Measurements from ENCODE around the gene DOC2B.
"Not testable (repeated sequence)": the region's sequence is repeated elsewhere in the genome, so short reads cannot be mapped to it uniquely, and the experiment has no call there.

DOC2B gene

DNA sequence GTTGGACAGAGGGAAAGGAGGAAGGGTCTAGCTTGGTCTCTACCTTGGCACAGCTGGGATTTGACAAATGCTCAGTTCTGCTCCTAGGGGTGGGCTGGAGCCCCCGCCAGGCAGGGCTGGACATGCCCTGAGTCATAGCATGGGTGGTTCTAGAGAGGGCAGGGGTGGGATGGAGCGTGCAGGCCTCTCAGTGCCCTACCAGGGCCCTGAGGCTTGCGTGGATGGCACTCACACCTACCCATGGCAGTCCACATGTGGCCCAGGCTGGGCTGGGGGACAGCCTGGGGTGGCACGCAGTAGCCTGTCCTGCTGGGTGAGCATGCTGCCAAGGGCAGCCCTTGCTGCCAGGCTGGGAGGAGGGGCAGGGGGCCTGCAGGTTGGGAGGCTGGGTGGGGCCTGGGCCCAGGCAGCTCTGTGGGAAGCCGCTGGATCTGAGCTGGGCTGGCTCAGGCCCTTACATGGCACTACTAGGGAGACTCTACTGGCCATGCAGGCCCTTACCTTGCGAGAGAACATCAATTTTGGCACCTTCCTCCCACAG lies 11.2 kb downstream of the DOC2B start:
- Histone ChIP-seq H3K4me1 (ENCODE audit: control insufficient read depth, insufficient read depth, low read length) (no peaks in the 10 kb centered on the region), H3K27ac (ENCODE audit: extremely low read depth, low read depth, low read length) (no peak overlapping the region), H3K36me3 (ENCODE audit: control insufficient read depth in 2 of 2, insufficient read depth in 1 of 2, low read length in 2 of 2) (no peaks in the 10 kb centered on the region), H3K9me3 (ENCODE audit: control insufficient read depth, insufficient read depth, low read depth, low read length) (no peaks in the 10 kb centered on the region), H3K4me3 (ENCODE audit: low read depth, low read length) (no peak overlapping the region)
- POLR2A ChIA-PET = no interaction called here
- CTCF ChIA-PET = interaction anchor here (0.5 kb wide), 1 partner anchor 36 kb away, joined by 3 read pairs; no protein-coding TSS in a partner anchor
- no peak for TF ChIP-seq FEZF1 (tag by site-specific recombination; IDR thresholded peaks at IDR 0.05)
- TF ChIP-seq ZIC2 (tag by site-specific recombination; IDR thresholded peaks at IDR 0.05) = peak; percentile 73
- TF ChIP-seq ZNF843 (tag by site-specific recombination; IDR thresholded peaks at IDR 0.05) = no peak
- no peak for TF ChIP-seq ZNF837 (tag by site-specific recombination; IDR thresholded peaks at IDR 0.05)

DNA sequence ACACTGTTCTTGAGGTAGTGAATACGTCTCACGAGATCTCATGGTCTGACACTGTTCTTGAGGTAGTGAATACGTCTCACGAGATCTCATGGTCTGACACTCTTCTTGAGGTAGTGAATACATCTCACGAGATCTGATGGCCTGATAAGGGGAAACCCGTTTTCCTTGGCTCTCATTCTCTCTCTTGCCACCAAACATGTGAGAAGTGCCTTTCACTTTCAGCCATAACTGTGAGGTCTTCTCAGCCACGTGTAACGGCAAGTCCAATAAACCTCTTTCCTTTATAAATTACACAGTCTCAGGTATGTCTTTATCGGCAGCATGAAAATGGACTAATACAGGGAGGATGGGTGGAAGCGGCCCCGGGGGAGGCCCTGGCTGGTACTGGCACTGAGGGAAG lies 12.8 kb downstream of the DOC2B start:
- H3K36me3 ChIP-seq (ENCODE audit: control insufficient read depth in 2 of 2, insufficient read depth in 1 of 2, low read length in 2 of 2); POLR2A ChIA-PET; H3K27ac ChIP-seq (ENCODE audit: extremely low read depth, low read depth, low read length); H3K9me3 ChIP-seq (ENCODE audit: control insufficient read depth, insufficient read depth, low read depth, low read length); H3K4me3 ChIP-seq (ENCODE audit: low read depth, low read length); H3K4me1 ChIP-seq (ENCODE audit: control insufficient read depth, insufficient read depth, low read length): not testable (repeated sequence)
- CTCF ChIA-PET = interaction anchor here (0.6 kb wide), 1 partner anchor 38 kb away, joined by 3 read pairs; no protein-coding TSS in a partner anchor

- POLR2A ChIA-PET = interaction anchor here (0.9 kb wide), 1 partner anchor 9 kb away, joined by 3 read pairs; no protein-coding TSS in a partner anchor
- H3K27ac ChIP-seq (ENCODE audit: extremely low read depth, low read depth, low read length) = no peak overlapping the region
- CTCF ChIA-PET = interaction anchor here (1.3 to 1.9 kb wide), 5 partner anchors 147 to 815 kb away, joined by 3 to 6 read pairs (median 5); no protein-coding TSS in a partner anchor
- H3K4me1 ChIP-seq (ENCODE audit: control insufficient read depth, insufficient read depth, low read length) = no peaks in the 10 kb centered on the region
- H3K4me3 ChIP-seq (ENCODE audit: low read depth, low read length) = no peak overlapping the region
- TF ChIP-seq ZNF580 (tag by site-specific recombination; IDR thresholded peaks at IDR 0.05) = no peak
- TF ChIP-seq ZNF610 (tag by site-specific recombination; IDR thresholded peaks at IDR 0.05; ENCODE audit: borderline replicate concordance) = no peak
- TF ChIP-seq, protein P1, sequence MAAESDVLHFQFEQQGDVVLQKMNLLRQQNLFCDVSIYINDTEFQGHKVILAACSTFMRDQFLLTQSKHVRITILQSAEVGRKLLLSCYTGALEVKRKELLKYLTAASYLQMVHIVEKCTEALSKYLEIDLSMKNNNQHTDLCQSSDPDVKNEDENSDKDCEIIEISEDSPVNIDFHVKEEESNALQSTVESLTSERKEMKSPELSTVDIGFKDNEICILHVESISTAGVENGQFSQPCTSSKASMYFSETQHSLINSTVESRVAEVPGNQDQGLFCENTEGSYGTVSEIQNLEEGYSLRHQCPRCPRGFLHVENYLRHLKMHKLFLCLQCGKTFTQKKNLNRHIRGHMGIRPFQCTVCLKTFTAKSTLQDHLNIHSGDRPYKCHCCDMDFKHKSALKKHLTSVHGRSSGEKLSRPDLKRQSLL (tag by site-specific recombination; IDR thresholded peaks at IDR 0.05) = no peak
- no peak for TF ChIP-seq ZNF596 (tag by site-specific recombination; IDR thresholded peaks at IDR 0.05)
- no peak for TF ChIP-seq OVOL3 (tag by site-specific recombination; IDR thresholded peaks at IDR 0.05)
- no peak for TF ChIP-seq ZNF18 (tag by site-specific recombination; IDR thresholded peaks at IDR 0.05)
- TF ChIP-seq ZNF473 (tag by site-specific recombination; IDR thresholded peaks at IDR 0.05) = no peak
- TF ChIP-seq ZNF521 (tag by site-specific recombination; IDR thresholded peaks at IDR 0.05) = no peak
- TF ChIP-seq ZNF362 (tag by site-specific recombination; IDR thresholded peaks at IDR 0.05) = no peak
- TF ChIP-seq, protein P2, sequence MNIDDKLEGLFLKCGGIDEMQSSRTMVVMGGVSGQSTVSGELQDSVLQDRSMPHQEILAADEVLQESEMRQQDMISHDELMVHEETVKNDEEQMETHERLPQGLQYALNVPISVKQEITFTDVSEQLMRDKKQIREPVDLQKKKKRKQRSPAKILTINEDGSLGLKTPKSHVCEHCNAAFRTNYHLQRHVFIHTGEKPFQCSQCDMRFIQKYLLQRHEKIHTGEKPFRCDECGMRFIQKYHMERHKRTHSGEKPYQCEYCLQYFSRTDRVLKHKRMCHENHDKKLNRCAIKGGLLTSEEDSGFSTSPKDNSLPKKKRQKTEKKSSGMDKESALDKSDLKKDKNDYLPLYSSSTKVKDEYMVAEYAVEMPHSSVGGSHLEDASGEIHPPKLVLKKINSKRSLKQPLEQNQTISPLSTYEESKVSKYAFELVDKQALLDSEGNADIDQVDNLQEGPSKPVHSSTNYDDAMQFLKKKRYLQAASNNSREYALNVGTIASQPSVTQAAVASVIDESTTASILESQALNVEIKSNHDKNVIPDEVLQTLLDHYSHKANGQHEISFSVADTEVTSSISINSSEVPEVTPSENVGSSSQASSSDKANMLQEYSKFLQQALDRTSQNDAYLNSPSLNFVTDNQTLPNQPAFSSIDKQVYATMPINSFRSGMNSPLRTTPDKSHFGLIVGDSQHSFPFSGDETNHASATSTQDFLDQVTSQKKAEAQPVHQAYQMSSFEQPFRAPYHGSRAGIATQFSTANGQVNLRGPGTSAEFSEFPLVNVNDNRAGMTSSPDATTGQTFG (tag by site-specific recombination; IDR thresholded peaks at IDR 0.05; ENCODE audit: borderline replicate concordance) = no peak
- H3K9me3 ChIP-seq (ENCODE audit: control insufficient read depth, insufficient read depth, low read depth, low read length) = no peaks in the 10 kb centered on the region
- H3K36me3 ChIP-seq (ENCODE audit: control insufficient read depth in 2 of 2, insufficient read depth in 1 of 2, low read length in 2 of 2) = no peaks in the 10 kb centered on the region
These were observed 15.5 kb downstream of the DOC2B start for GRCh38 chr17:165939-166338.

All from HEK293 (cell line).